Muscle layer of colon (tissue), 2 donors: ENCODE measurements around the gene ADARB2.

Experiments used
- H3K27ac ChIP-seq: one replicate; pipeline ENCODE4 v1.7.0; 2013; ENCODE audit warnings: low read depth, mild to moderate bottlenecking, low read length, moderate library complexity
- H3K27me3 ChIP-seq, 2 donors: one replicate each; pipeline ENCODE4 v1.7.0; 2013; ENCODE audit warnings: low read length in 2 of 2, mild to moderate bottlenecking in 2 of 2; ENCODE audit not compliant: insufficient read depth in 2 of 2, control insufficient read depth in 1 of 2
- H3K36me3 ChIP-seq: one replicate; pipeline ENCODE4 v1.7.0; 2013; ENCODE audit warnings: mild to moderate bottlenecking, low read length; ENCODE audit not compliant: insufficient read depth
- H3K4me1 ChIP-seq: one replicate; pipeline ENCODE4 v1.7.0; 2013; ENCODE audit warnings: mild to moderate bottlenecking, low read length; ENCODE audit not compliant: insufficient read depth
- H3K4me3 ChIP-seq, 2 donors: one replicate each; pipeline ENCODE4 v1.7.0; 2013; ENCODE audit warnings: low read length in 2 of 2, low read depth in 1 of 2, mild to moderate bottlenecking in 1 of 2, moderate library complexity in 1 of 2
- H3K9ac ChIP-seq: one replicate; pipeline ENCODE4 v1.7.0; 2013; ENCODE audit warnings: low read length
- H3K9me3 ChIP-seq: one replicate; pipeline ENCODE4 v1.7.0; 2013; ENCODE audit warnings: mild to moderate bottlenecking, low read length
- donor health status: abdominal sarcoma.
- donor health status: Adenocarcinoma of cecum.

Gene ADARB2

GRCh38 chr10:1308962-1309616 is 428.2 kb downstream of the ADARB2 start:
- Histone ChIP-seq H3K27ac (no peak overlapping the region), H3K4me1 (no peaks in the 10 kb centered on the region), H3K9ac (no peak overlapping the region), H3K9me3 (no peaks in the 10 kb centered on the region), H3K27me3 (no peaks in the 10 kb centered on the region), H3K4me3 (no peak overlapping the region), H3K36me3 (no peaks in the 10 kb centered on the region)

GRCh38 chr10:1308173-1308961 is 429.0 kb downstream of the ADARB2 start:
- H3K9ac ChIP-seq, result no peak overlapping the region
- no peaks in the 10 kb centered on the region for H3K4me1 ChIP-seq
- no peak overlapping the region for H3K4me3 ChIP-seq
- no peaks in the 10 kb centered on the region for H3K27me3 ChIP-seq
- H3K36me3 ChIP-seq, result no peaks in the 10 kb centered on the region
- H3K9me3 ChIP-seq, result no peaks in the 10 kb centered on the region
- H3K27ac ChIP-seq, result no peak overlapping the region

GRCh38 chr10:1301143-1301542 is 436.2 kb downstream of the ADARB2 start:
- H3K36me3 ChIP-seq, result no peaks in the 10 kb centered on the region
- no peaks in the 10 kb centered on the region for H3K4me1 ChIP-seq
- no peaks in the 10 kb centered on the region for H3K9me3 ChIP-seq
- no peak overlapping the region for H3K4me3 ChIP-seq
- peaks cover 0 to 12% of the 10 kb centered on the region in 2 donors for H3K27me3 ChIP-seq
- H3K9ac ChIP-seq, result no peak overlapping the region
- H3K27ac ChIP-seq, result no peak overlapping the region

- Histone ChIP-seq H3K27me3 (peaks cover 0 to 12% of the 10 kb centered on the region in 2 donors), H3K9ac (no peak overlapping the region), H3K4me3 (no peak overlapping the region), H3K36me3 (no peaks in the 10 kb centered on the region), H3K9me3 (no peaks in the 10 kb centered on the region), H3K4me1 (no peaks in the 10 kb centered on the region), H3K27ac (no peak overlapping the region)
These were observed 437.1 kb downstream of the ADARB2 start for GRCh38 chr10:1300218-1300617.

- H3K9me3 ChIP-seq, result no peaks in the 10 kb centered on the region
- no peak overlapping the region for H3K4me3 ChIP-seq
- no peaks in the 10 kb centered on the region for H3K4me1 ChIP-seq
- no peaks in the 10 kb centered on the region for H3K36me3 ChIP-seq
- H3K9ac ChIP-seq, result no peak overlapping the region
- peaks cover 0 to 12% of the 10 kb centered on the region in 2 donors for H3K27me3 ChIP-seq
- H3K27ac ChIP-seq, result no peak overlapping the region
These were observed 438.1 kb downstream of the ADARB2 start for GRCh38 chr10:1299041-1299726.

- Histone ChIP-seq H3K9ac (no peak overlapping the region), H3K4me3 (no peak overlapping the region), H3K27me3 (peaks cover 0 to 12% of the 10 kb centered on the region in 2 donors), H3K9me3 (no peaks in the 10 kb centered on the region), H3K27ac (no peak overlapping the region), H3K36me3 (no peaks in the 10 kb centered on the region), H3K4me1 (peaks cover 8% of the 10 kb centered on the region)
These were observed 439.6 kb downstream of the ADARB2 start for GRCh38 chr10:1297566-1298301.

- H3K27me3 ChIP-seq, result peaks cover 0 to 12% of the 10 kb centered on the region in 2 donors
- no peak overlapping the region for H3K27ac ChIP-seq
- no peaks in the 10 kb centered on the region for H3K36me3 ChIP-seq
- H3K4me1 ChIP-seq, result peaks cover 8% of the 10 kb centered on the region
- no peaks in the 10 kb centered on the region for H3K9me3 ChIP-seq
- no peak overlapping the region for H3K9ac ChIP-seq
- H3K4me3 ChIP-seq, result no peak overlapping the region
These were observed 441.4 kb downstream of the ADARB2 start for GRCh38 chr10:1295756-1296480.

- Histone ChIP-seq H3K27ac (no peak overlapping the region), H3K4me1 (peaks cover 8% of the 10 kb centered on the region), H3K27me3 (peaks cover 0 to 7% of the 10 kb centered on the region in 2 donors), H3K4me3 (no peak overlapping the region), H3K36me3 (no peaks in the 10 kb centered on the region), H3K9ac (no peak overlapping the region), H3K9me3 (no peaks in the 10 kb centered on the region)
These were observed 442.6 kb downstream of the ADARB2 start for GRCh38 chr10:1294748-1295147.

- Histone ChIP-seq H3K27ac (no peak overlapping the region), H3K4me1 (peaks cover 8% of the 10 kb centered on the region), H3K27me3 (peaks cover 0 to 4% of the 10 kb centered on the region in 2 donors), H3K36me3 (no peaks in the 10 kb centered on the region), H3K4me3 (no peak overlapping the region), H3K9me3 (no peaks in the 10 kb centered on the region), H3K9ac (no peak overlapping the region)
These were observed 443.5 kb downstream of the ADARB2 start for GRCh38 chr10:1293636-1294435.

- no peak overlapping the region for H3K27ac ChIP-seq
- no peaks in the 10 kb centered on the region for H3K36me3 ChIP-seq
- peaks cover 8% of the 10 kb centered on the region for H3K4me1 ChIP-seq
- no peak overlapping the region for H3K4me3 ChIP-seq
- no peak overlapping the region for H3K9ac ChIP-seq
- H3K27me3 ChIP-seq, result peaks cover 0 to 4% of the 10 kb centered on the region in 2 donors
- H3K9me3 ChIP-seq, result no peaks in the 10 kb centered on the region
These were observed 444.2 kb downstream of the ADARB2 start for GRCh38 chr10:1293157-1293556.
